HG02943 (cell line): ENCODE results near the gene TMEM191C.
A peak's percentile ranks its signal among the peaks of the same experiment; 100 is the strongest.
"Not testable (repeated sequence)": the region's sequence is repeated elsewhere in the genome, so short reads cannot be mapped to it uniquely, and the experiment has no call there.

Source experiments
- ATAC-seq: cut with Tn5 transposase; IDR thresholded peaks from one replicate; pipeline ENCODE4 v1.9.1; 2021; ENCODE audit warnings: mild to moderate bottlenecking, low read depth, moderate library complexity; ENCODE audit not compliant: unreplicated experiment

TMEM191C gene

DNA sequence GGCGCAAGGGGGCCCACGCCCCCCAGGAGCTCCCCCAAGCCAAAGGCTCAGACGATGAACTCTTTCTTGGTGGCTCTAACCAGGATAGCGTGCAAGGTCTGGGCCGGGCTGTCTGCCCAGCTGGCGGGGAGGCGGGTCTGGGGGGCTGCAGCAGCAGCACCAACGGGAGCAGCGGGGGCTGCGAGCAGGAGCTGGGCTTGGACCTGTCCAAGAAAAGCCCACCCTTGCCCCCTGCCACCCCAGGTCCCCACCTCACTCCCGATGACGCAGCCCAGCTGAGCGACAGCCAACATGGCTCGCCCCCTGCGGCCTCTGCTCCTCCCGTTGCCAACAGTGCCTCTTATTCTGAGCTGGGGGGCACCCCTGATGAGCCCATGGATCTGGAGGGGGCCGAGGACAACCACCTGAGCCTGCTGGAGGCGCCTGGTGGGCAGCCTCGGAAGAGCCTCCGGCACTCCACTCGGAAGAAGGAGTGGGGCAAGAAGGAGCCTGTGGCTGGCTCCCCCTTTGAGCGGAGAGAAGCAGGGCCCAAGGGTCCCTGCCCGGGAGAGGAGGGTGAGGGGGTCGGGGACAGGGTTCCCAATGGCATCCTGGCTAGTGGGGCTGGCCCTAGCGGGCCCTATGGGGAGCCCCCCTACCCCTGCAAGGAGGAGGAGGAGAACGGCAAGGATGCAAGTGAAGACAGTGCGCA lies 21.6 kb upstream of the TMEM191C start:
- ATAC-seq = no peak

- no peak for ATAC-seq
Observed at GRCh38 chr22:21446128-21446826, 20.9 kb upstream of the TMEM191C start.

- no peak for ATAC-seq
Observed at GRCh38 chr22:21446827-21447690, 20.1 kb upstream of the TMEM191C start.

DNA sequence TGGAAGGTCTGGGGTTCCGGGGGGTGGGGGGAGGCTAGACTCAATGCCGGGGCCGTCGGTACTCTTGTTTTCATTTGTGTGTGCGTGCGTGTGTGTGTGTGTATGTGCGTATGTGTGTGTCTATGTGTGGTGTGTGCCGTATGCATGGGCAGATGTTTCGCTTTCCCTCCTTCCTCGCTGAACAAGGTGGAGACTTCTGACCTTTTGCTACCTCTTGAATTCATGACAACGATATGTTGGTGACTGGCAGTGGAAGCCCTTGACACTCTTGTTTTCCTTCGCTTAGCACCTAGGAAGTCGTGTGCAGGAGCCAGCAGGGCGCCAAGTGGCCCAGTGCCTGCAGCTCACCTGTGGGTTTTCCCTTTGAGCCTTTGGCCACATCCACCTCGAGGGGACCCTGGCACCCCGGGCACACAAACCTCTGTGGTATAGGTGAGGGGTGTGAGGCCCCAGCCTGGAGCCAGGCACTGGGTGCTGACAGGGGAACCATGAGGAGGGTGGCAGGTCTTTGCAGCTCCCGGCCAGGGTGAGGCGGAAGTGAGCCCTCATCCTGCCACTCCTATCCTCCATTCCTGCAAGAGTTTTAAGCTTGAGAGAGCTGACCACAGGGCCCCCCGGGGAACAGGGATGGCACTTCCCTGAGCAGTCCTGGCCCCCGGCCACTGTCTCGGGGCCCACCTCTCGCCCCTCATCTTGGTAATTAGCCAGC lies 19.3 kb upstream of the TMEM191C start:
- ATAC-seq = no peak

DNA sequence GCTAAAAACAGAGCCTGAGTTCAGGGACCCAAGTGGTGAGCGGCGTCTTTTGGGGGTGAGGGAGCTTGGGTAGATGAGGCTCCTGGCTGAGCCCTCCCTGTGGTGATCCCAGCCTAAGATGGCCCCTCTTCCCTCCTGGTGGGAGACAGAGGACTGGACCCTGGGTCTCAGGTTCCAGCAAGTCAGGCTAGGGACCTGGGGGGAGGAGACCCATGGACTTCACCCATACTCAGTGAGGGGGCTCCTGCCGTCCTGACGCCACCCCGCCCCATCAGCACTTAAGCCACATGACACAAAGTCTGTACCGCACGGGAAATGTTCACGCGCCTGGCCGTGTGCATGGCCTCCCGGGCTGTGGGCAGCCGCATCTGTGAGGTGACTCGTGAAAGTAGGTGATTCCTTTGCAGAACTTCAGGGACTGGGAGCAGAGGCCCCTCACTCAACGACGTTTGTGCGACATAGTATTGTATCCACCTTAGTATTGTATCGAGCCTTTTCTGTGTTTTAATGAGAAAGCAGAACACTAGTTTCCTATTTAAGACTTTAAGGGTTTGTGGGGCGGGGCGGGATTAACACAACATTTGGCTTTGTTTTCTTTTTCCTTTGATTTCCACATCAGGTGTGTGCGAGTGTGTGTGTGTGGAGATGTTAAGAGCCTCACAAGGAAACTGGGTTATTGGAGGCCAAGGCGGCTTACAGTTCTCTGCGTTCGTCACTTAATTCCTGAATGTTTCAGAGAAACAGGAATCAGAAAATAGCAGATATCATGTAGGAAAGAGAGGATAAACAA lies 18.4 kb upstream of the TMEM191C start:
- ATAC-seq = no peak

GRCh38 chr22:21449531-21450319 lies 17.5 kb upstream of the TMEM191C start:
- ATAC-seq = no peak

- ATAC-seq = no peak
Observed at GRCh38 chr22:21450320-21450831, 16.8 kb upstream of the TMEM191C start.

DNA sequence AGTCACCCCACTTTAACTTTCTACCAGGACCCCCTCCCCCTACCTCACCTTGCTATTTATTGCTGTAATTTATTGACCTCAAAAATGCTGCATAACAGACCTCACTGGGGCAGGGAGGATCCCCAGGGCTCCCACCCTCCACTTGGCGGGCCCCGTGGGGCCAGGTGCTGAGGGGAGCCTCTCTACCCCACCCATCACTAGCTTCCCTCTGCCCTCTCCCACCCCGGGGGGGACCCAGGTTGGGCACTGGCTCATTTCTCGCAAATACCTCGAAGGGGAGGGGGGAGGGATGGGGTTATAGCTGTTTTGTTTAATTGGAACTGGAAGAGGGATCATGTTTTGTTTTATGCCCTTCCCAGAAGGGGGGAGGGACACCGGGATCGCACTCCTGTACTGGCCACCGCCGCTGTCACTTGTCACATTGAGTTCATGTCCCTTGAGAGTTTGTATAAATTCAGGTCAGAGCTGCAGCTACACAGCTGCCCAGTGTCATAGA lies 16.3 kb upstream of the TMEM191C start:
- no peak for ATAC-seq

- no peak for ATAC-seq
Observed at GRCh38 chr22:21451545-21452520, 15.4 kb upstream of the TMEM191C start.

DNA sequence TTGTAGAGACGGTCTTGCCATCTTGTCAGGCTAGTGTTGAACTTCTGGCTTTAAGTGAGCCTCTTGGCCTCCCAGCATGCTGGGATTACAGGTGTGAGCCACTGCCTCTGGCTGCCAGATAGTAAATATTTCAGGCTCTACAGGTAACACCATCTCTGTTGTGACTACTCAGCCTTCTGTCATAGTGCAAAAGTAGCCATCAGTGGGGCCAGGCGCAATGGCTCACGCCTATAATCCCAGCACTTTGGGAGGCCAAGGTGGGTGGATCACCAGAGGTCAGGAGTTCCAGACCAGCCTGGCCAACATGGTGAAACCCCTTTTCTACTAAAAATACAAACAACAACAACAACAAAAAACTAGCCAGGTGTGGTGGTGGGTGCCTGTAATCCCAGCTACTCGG lies 14.5 kb upstream of the TMEM191C start:
- ATAC-seq = not testable (repeated sequence)

DNA sequence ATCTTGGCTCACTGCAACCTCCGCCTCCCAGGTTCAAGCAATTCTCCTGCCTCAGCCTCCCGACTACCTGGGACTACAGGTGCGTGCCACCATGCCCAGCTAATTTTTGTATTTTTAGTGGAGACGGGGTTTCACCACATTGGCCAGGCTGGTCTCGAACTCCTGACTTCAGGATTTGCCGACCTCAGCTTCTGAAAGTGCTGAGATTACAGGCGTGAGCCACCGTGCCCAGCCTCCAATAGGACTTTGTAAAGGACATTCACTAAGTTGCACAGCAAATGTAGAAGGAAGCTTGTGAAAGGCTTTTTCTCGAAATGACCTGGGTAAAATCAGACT lies 12.2 kb upstream of the TMEM191C start:
- not testable (repeated sequence) for ATAC-seq

- ATAC-seq = no peak
Observed at GRCh38 chr22:21455334-21456089, 11.7 kb upstream of the TMEM191C start.

DNA sequence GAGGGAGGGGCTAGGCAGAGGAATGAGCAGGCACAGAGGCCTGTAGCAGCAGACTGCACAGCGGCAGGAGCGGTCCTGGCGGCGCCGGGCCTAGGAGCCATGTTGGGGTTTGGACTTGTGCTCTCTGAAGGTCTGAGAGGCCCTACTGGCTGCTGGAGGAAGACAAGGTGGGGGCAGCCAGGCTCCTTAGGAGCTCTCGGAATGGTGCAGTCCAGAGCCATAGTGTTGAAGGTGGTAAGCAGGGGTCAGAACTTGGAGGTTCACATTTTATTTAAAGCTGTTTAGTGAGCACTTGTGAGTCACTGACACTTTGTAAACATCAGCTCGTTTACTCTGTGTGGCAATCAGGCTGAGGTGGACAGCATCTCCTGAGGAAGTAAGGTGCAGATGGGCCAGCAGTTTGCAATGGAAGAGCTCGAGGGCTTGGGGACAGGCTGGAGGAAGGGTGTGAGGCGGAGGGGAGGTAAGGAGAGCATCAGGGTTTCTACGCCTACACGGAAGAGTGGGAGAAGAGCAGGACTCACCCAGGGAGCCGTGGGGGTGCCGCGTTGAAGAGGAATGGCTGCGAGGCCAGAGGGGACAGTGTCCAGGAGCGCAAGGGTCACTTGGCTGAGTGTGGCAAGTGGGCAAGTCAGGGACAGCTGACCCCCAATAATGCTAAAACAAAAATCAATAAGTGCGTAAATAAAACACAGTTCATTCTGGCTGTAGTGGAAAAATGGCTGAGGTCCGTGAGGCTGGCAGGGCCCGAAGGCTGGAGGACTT lies 10.0 kb upstream of the TMEM191C start:
- no peak for ATAC-seq

- ATAC-seq = not testable (repeated sequence)
Observed at GRCh38 chr22:21462672-21463071, 4.5 kb upstream of the TMEM191C start.

DNA sequence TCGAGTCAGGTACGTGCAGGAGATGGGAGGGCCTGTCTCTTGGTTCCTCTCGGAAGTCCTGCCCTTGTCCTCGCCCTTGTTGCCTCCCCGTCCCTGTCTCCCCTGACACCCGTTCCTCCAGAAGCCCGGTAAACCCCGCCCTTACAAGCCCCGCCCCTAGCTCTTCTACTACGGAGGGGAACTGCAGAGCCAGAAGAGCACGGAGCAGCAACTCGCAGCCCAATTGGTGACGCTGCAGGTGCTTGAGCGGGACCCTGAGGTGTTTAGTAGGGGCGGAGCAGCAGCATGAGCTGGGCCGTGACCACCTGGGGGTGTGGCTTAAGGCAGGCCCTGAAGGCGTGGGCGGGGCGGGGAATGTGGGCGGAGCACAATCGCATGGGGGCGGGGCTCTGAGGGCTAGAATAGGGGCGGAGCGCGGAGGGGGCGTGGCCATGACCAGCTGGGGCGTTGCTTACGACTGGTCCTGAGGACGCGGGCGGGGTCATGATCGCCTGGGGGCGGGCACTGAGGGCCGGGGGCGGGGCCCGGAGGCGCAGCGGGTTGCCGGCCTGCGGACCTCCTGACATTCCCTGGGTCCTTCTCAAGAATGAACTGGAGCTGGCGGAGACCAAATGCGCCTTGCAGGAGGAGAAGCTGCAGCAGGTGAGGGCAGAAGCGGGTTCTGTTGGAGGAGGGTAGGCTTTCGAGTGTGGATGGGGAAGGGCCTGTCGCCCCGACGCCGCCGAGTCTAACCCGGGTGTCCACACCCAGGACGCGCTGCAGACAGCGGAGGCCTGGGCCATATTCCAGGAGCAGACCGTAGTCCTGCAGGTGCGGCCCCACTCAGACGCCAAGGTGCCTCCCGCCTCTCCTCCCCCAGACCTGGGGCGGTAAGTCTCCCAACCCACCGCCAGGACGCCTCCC lies 1.3 kb downstream of the TMEM191C start:
- peak; percentile 90 for ATAC-seq
